ENCODE data around the gene BTBD9. TPM values are rescaled to one million over a fixed set of nuclear protein-coding genes. Genes with fewer than 3 reads are reported as not detected.

The BTBD9 gene
- polyA plus RNA-seq, 1 donor = 7.8 TPM

GRCh38 chr6:38236631-38237030, 403.1 kb downstream of the BTBD9 start:
- H3K4me3 ChIP-seq (ENCODE audit: low read length) = no peak overlapping the region
- no peaks in the 10 kb centered on the region for H3K9me3 ChIP-seq (ENCODE audit: control insufficient read depth, low read depth, low read length)
- no peak overlapping the region for H3K27ac ChIP-seq (ENCODE audit: low read length)
- no peaks in the 10 kb centered on the region for H3K36me3 ChIP-seq (ENCODE audit: control insufficient read depth, insufficient read depth, low read length)
- no CpG with 5 or more reads among the region's 1 CpG for WGBS (ENCODE audit: insufficient coverage, low lambda C conversion rate)
- H3K4me1 ChIP-seq (ENCODE audit: control insufficient read depth, insufficient read depth, low read length) = no peaks in the 10 kb centered on the region
- no peak for DNase-seq
- no peaks in the 10 kb centered on the region for H3K27me3 ChIP-seq (ENCODE audit: control insufficient read depth, insufficient read depth, low read length)

DNA sequence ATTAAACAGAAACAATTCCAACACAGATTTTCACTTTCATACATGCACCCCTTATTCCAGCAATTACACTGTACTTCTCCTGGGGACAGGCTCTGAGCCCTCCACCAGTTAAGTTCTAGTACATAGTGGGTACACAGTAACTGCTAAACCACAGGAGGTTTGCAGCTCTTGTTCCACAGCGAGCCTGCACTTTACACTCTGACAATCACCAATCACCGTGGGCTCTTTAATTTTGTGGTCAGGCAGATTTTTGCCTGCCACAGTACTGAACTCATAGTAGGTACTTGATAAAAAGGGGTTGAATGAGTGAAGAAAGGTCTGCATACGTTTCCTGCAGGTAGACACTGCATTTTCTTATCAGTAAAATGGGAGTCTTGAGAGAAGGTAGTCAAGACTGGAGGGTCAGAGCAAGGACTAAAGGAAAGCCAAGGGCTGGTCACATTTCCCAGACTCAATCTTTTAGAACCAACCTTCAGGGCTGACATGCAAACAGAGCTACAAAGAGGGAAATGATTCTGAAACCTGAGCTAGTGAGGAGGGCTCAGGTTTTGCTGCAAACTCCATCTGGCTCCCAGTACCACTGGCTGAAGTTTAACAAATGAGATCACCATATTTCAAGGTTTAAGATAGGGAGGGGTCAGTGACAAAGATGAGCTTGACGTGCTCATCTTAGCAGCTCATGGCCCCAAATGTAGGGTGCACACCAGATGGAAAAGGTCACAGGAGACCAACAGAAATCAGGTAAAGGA, 404.6 kb downstream of the BTBD9 start:
- H3K27ac ChIP-seq (ENCODE audit: low read length) = no peak overlapping the region
- no peak overlapping the region for H3K4me3 ChIP-seq (ENCODE audit: low read length)
- WGBS (ENCODE audit: insufficient coverage, low lambda C conversion rate) = no CpG with 5 or more reads among the region's 4 CpGs
- DNase-seq = no peak
- H3K27me3 ChIP-seq (ENCODE audit: control insufficient read depth, insufficient read depth, low read length) = no peaks in the 10 kb centered on the region
- H3K9me3 ChIP-seq (ENCODE audit: control insufficient read depth, low read depth, low read length) = no peaks in the 10 kb centered on the region
- H3K36me3 ChIP-seq (ENCODE audit: control insufficient read depth, insufficient read depth, low read length) = no peaks in the 10 kb centered on the region
- H3K4me1 ChIP-seq (ENCODE audit: control insufficient read depth, insufficient read depth, low read length) = no peaks in the 10 kb centered on the region

GRCh38 chr6:38234141-38234540, 405.6 kb downstream of the BTBD9 start:
- no peaks in the 10 kb centered on the region for H3K27me3 ChIP-seq (ENCODE audit: control insufficient read depth, insufficient read depth, low read length)
- WGBS (ENCODE audit: insufficient coverage, low lambda C conversion rate) = no CpG with 5 or more reads among the region's 2 CpGs
- no peaks in the 10 kb centered on the region for H3K4me1 ChIP-seq (ENCODE audit: control insufficient read depth, insufficient read depth, low read length)
- no peaks in the 10 kb centered on the region for H3K36me3 ChIP-seq (ENCODE audit: control insufficient read depth, insufficient read depth, low read length)
- no peak for DNase-seq
- H3K4me3 ChIP-seq (ENCODE audit: low read length) = no peak overlapping the region
- no peak overlapping the region for H3K27ac ChIP-seq (ENCODE audit: low read length)
- H3K9me3 ChIP-seq (ENCODE audit: control insufficient read depth, low read depth, low read length) = no peaks in the 10 kb centered on the region

GRCh38 chr6:38233161-38233791, 406.5 kb downstream of the BTBD9 start:
- Histone ChIP-seq H3K9me3 (ENCODE audit: control insufficient read depth, low read depth, low read length) (no peaks in the 10 kb centered on the region), H3K27ac (ENCODE audit: low read length) (no peak overlapping the region), H3K4me3 (ENCODE audit: low read length) (no peak overlapping the region), H3K4me1 (ENCODE audit: control insufficient read depth, insufficient read depth, low read length) (no peaks in the 10 kb centered on the region), H3K27me3 (ENCODE audit: control insufficient read depth, insufficient read depth, low read length) (no peaks in the 10 kb centered on the region), H3K36me3 (ENCODE audit: control insufficient read depth, insufficient read depth, low read length) (no peaks in the 10 kb centered on the region)
- DNase-seq = no peak
- WGBS (ENCODE audit: insufficient coverage, low lambda C conversion rate) = 100% methylated on average over 1 of the region's 5 CpGs

GRCh38 chr6:38225766-38226165, 414.0 kb downstream of the BTBD9 start:
- Histone ChIP-seq H3K27ac (ENCODE audit: low read length) (no peak overlapping the region), H3K4me3 (ENCODE audit: low read length) (no peak overlapping the region), H3K27me3 (ENCODE audit: control insufficient read depth, insufficient read depth, low read length) (no peaks in the 10 kb centered on the region), H3K4me1 (ENCODE audit: control insufficient read depth, insufficient read depth, low read length) (no peaks in the 10 kb centered on the region), H3K36me3 (ENCODE audit: control insufficient read depth, insufficient read depth, low read length) (no peaks in the 10 kb centered on the region), H3K9me3 (ENCODE audit: control insufficient read depth, low read depth, low read length) (no peaks in the 10 kb centered on the region)
- 11% methylated on average over 1 of the region's 2 CpGs for WGBS (ENCODE audit: insufficient coverage, low lambda C conversion rate)
- no peak for DNase-seq

- Histone ChIP-seq H3K27me3 (ENCODE audit: control insufficient read depth, insufficient read depth, low read length) (no peaks in the 10 kb centered on the region), H3K36me3 (ENCODE audit: control insufficient read depth, insufficient read depth, low read length) (no peaks in the 10 kb centered on the region), H3K27ac (ENCODE audit: low read length) (no peak overlapping the region), H3K9me3 (ENCODE audit: control insufficient read depth, low read depth, low read length) (no peaks in the 10 kb centered on the region), H3K4me3 (ENCODE audit: low read length) (no peak overlapping the region), H3K4me1 (ENCODE audit: control insufficient read depth, insufficient read depth, low read length) (no peaks in the 10 kb centered on the region)
- DNase-seq = no peak
- WGBS (ENCODE audit: insufficient coverage, low lambda C conversion rate) = no CpG with 5 or more reads among the region's 4 CpGs
Observed at GRCh38 chr6:38221251-38221650, 418.5 kb downstream of the BTBD9 start.

GRCh38 chr6:38220069-38220723, 419.5 kb downstream of the BTBD9 start:
- Histone ChIP-seq H3K9me3 (ENCODE audit: control insufficient read depth, low read depth, low read length) (no peaks in the 10 kb centered on the region), H3K36me3 (ENCODE audit: control insufficient read depth, insufficient read depth, low read length) (no peaks in the 10 kb centered on the region), H3K27ac (ENCODE audit: low read length) (no peak overlapping the region), H3K4me1 (ENCODE audit: control insufficient read depth, insufficient read depth, low read length) (no peaks in the 10 kb centered on the region), H3K27me3 (ENCODE audit: control insufficient read depth, insufficient read depth, low read length) (no peaks in the 10 kb centered on the region), H3K4me3 (ENCODE audit: low read length) (no peak overlapping the region)
- no CpG with 5 or more reads among the region's 4 CpGs for WGBS (ENCODE audit: insufficient coverage, low lambda C conversion rate)
- DNase-seq = no peak

GRCh38 chr6:38218235-38218634, 421.5 kb downstream of the BTBD9 start:
- DNase-seq = no peak
- WGBS (ENCODE audit: insufficient coverage, low lambda C conversion rate) = 100% methylated on average over 1 of the region's 1 CpG
- no peaks in the 10 kb centered on the region for H3K27me3 ChIP-seq (ENCODE audit: control insufficient read depth, insufficient read depth, low read length)
- H3K27ac ChIP-seq (ENCODE audit: low read length) = no peak overlapping the region
- H3K4me1 ChIP-seq (ENCODE audit: control insufficient read depth, insufficient read depth, low read length) = no peaks in the 10 kb centered on the region
- H3K9me3 ChIP-seq (ENCODE audit: control insufficient read depth, low read depth, low read length) = no peaks in the 10 kb centered on the region
- H3K36me3 ChIP-seq (ENCODE audit: control insufficient read depth, insufficient read depth, low read length) = no peaks in the 10 kb centered on the region
- H3K4me3 ChIP-seq (ENCODE audit: low read length) = no peak overlapping the region

DNA sequence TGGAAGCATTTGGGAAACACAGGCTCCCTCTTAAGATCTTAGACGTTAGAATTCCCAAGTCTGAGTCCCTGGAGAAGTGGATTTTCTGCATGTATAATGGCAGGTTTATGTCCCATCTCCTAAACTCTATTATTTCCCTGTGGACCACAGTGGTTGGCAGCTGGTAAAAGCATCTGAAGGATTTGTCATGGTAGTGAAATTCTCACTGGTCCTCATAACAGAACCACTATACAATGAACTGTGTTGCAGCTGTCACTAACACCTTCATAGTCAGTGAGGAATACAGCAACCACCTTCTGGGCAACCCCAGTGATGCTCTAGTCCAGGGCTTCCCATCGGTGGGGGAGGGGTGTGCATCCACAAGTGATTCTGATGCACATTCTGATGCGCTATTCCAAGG, 423.3 kb downstream of the BTBD9 start:
- Histone ChIP-seq H3K36me3 (ENCODE audit: control insufficient read depth, insufficient read depth, low read length) (no peaks in the 10 kb centered on the region), H3K4me1 (ENCODE audit: control insufficient read depth, insufficient read depth, low read length) (no peaks in the 10 kb centered on the region)
- no CpG with 5 or more reads among the region's 3 CpGs for WGBS (ENCODE audit: insufficient coverage, low lambda C conversion rate)

DNA sequence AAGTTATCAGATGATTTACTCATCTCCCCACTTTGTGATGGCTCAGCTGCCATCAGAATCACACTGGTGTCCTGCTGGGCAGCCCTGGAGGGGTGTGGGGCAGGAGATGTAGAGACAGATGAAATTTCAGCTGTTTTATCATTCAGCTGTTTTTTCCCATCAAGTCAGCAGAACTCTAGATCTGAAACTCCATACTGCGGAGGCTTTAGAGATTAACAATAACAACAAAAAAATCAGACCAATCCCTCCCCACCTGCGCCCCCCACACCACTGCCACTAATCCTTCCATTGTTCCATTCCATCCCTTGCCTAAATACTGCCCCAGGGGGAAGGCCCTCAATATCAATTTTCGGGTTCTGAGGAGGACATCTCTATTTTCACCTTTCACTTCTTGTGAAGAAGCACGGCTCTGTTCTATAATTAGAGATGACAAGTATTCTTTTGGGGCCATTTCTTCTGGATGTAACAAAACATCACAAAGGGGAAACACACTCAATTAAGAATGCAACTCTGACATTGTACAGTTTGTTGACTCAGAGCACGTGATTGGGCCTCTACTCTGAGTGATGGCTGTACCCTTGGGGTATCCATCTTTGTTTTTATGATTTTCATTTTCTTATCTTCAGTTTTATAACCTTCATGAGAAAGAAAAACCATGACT, 423.9 kb downstream of the BTBD9 start:
- Histone ChIP-seq H3K27ac (ENCODE audit: low read length) (no peak overlapping the region), H3K27me3 (ENCODE audit: control insufficient read depth, insufficient read depth, low read length) (no peaks in the 10 kb centered on the region), H3K9me3 (ENCODE audit: control insufficient read depth, low read depth, low read length) (no peaks in the 10 kb centered on the region), H3K4me1 (ENCODE audit: control insufficient read depth, insufficient read depth, low read length) (no peaks in the 10 kb centered on the region), H3K36me3 (ENCODE audit: control insufficient read depth, insufficient read depth, low read length) (no peaks in the 10 kb centered on the region), H3K4me3 (ENCODE audit: low read length) (no peak overlapping the region)
- DNase-seq = no peak
- WGBS (ENCODE audit: insufficient coverage, low lambda C conversion rate) = 100% methylated on average over 1 of the region's 5 CpGs

More for the DNA sequence above, 423.3 kb downstream of the BTBD9 start:
- no peaks in the 10 kb centered on the region for H3K9me3 ChIP-seq (ENCODE audit: control insufficient read depth, low read depth, low read length)
- no peak for DNase-seq
- H3K27ac ChIP-seq (ENCODE audit: low read length) = no peak overlapping the region
- H3K27me3 ChIP-seq (ENCODE audit: control insufficient read depth, insufficient read depth, low read length) = no peaks in the 10 kb centered on the region
- no peak overlapping the region for H3K4me3 ChIP-seq (ENCODE audit: low read length)
